Sciatic nerve (tissue), 2 donors: ENCODE measurements around the gene SCRN2. TPM values are rescaled to one million over a fixed set of nuclear protein-coding genes. Genes with fewer than 3 reads are reported as not detected.

Experiments used
- ATAC-seq: fragments of 200-7000 bp; cut with Tn5 transposase; one replicate; pipeline ENCODE4 v1.9.1; 2020; ENCODE audit warnings: mild to moderate bottlenecking, moderate library complexity
- DNase-seq: peaks from one replicate; pipeline ENCODE4 v3.0.0-alpha.2; 2020; ENCODE audit warnings: low spot score
- intact Hi-C: fragments of 100-400 bp; cut with DNase I; formaldehyde crosslinking; loops from one replicate; pipeline ENCODE4 v1.14.2; 2022
- total RNA-seq: library from RNA; stranded (reverse); fragmentation: NEBNext Ultra II Directional; extraction: Animal tissue kit (Norgen Biotek cat#: 25700); gene quantifications from one replicate; pipeline ENCODE4 v1.2.1, GENCODE V29; 2021
- donor health status: DM: no; HTN: no; CAD: no.
- donor health status: DM: no; HTN: no; CAD: no.

Gene SCRN2
- total RNA-seq, 1 donor from 2014 or later, result 39.4 TPM

- DNase-seq, result no peak
- intact Hi-C loops, result no loop called here
- ATAC-seq, result peak; percentile 15
These were observed 9.1 kb downstream of the SCRN2 start for GRCh38 chr17:47831934-47832327.

DNA sequence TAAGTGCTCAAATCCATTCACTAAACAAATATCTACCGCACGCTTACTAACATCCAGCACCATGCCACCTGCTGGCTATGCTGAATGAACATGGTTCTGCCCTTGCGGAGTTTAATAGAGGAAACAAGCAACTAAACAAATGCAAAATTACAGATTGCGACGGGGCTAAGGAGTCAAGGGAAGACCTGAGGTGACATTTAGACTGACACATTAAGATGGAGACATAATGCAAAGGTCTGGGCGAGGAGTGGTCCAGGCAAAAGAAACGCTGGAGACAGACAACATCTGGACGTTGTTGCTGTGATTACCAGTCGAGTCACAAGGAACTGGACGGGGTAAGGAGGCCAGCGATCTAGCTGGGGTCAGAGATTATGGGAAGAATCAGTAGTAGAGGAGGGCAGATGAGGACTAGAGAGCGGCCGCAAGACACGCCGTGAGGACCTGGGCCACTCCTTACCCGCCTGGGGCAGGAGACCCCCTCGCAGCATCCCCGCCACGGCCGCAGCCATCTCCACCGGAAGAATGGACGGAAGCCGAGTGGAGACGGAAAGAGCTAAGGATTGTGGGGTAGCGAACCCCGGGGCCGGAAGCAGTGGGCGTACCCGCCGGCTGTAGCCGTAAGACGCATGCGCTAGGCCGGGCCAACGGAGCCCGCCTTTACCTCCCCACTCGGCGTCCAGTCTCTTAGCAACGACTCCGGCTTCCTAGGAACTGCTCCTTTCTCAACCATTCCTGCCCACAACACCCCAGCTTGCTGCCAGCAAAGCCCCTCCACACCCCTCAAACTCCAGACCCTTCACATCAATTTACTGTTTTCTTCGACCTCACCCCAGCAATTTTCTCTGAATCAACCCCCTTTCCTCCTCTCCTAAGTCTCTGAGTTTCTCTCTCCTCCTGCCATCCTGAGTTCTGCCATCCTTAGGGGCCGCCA lies 9.8 kb downstream of the SCRN2 start, which contains the start of the genes LRRC46 and MRPL10:
Gene LRRC46, plus strand, starts transcription at position 668 of the 931 bp plus-strand sequence. CDS start 320 bp downstream, outside the sequence.
Gene MRPL10, minus strand, starts transcription at position 539 of the 931 bp plus-strand sequence. Its CDS starts 30 bp downstream, at position 509.
- DNase-seq (peak; percentile 96), ATAC-seq (peak; percentile 99)
- intact Hi-C loops, result no loop called here

GRCh38 chr17:47830396-47831002 lies 10.6 kb downstream of the SCRN2 start:
- ATAC-seq (no peak), DNase-seq (no peak)
- intact Hi-C loops, result no loop called here

GRCh38 chr17:47829870-47830269 lies 11.2 kb downstream of the SCRN2 start:
- no peak for ATAC-seq
- no peak for DNase-seq
- intact Hi-C loops, result no loop called here

DNA sequence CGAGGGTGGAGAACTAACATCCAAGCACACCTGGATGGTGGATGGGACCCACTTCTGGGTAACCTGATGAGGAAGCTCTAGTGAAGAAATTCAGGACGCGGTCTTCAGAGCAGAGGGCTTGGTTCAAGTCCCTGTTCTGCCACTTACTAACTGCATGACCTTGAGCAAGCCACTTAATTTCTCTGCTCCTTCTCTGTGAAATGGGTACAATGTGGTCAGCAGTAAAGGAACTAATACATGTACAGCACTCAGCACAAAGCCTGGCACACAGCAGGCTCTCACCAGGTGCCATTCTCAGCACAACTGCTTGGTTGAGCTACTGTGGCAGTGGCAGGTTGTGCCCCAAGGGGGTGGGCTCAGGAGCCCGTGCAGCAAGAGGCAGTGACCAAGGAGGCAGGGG lies 17.6 kb downstream of the SCRN2 start:
- intact Hi-C loops, result no loop called here
- ATAC-seq (no peak), DNase-seq (no peak)

- DNase-seq (no peak), ATAC-seq (no peak)
- intact Hi-C loops, result no loop called here
These were observed 18.3 kb downstream of the SCRN2 start for GRCh38 chr17:47822785-47823184.

DNA sequence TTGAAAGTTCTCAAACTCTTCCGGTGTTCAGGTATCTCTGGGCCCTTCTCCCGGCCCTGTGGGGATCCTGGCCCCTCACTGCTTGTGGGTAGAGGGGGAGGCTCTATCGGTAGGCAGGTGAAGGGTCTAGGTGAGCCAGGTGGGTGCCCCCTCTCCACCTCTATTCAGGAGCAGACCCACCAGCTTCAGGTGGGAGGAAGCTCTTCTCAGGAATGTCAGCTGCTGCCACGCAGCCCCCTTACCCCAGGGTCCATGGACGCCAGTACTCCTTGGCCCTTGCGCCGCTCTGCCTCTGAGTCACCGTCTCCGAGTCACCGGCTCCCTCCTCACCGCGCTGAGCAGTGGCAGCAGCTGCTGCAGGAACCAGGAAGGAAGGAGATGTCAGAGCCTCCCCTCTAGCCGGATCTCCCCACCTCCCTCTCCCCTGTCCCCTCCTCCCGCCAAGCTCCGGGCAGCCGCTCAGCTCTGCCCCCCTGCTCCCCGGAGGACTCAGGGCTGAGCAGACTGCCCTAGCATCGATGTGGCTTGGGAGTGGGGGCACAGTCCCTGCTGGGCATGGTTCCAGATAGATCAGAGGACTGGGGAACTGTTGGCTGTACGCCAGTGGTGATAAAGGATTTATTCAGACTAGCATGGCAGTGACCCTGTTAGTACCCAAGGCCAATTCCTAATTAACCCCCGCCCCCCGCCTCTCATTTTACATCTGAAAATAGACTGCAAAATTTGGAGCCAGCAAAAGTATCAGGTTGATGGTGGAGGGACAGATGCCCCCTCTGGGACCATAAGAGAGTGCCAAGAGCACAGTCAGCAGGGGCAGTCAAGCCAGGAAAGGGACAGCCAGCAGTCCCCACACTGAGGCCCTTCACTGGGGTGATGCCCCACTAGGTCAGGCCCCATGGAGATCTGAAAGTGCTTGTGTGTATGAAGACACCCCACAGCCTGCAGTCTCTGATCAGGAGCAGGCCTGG lies 19.4 kb downstream of the SCRN2 start, which contains the start of gene OSBPL7:
Gene OSBPL7, minus strand, starts transcription at position 371 of the 968 bp plus-strand sequence. CDS start 1,516 bp downstream, outside the sequence.
- intact Hi-C loops, result no loop called here
- DNase-seq (peak; percentile 79), ATAC-seq (peak; percentile 89)

DNA sequence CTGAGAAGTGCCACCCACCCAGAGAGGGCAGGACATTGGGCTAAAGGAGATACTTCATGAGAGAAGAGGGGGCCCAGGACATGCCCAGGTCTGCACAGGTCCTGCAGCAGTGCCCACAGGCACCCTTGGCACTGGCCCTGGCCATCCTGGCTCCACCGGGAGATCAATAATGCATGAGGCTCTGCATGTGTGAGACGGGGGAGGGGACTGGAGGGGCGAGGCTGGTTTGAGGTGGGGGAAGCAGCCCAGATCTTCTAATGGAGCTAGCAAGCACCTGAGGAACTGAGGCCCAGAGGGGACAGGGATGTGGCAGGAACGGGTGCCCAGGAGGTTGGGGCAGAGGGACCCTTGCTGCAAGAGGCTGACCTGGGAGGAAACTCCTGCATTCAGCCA lies 20.0 kb downstream of the SCRN2 start:
- ATAC-seq, result no peak
- DNase-seq, result no peak
- intact Hi-C loops, result no loop called here

- ATAC-seq (no peak), DNase-seq (no peak)
- intact Hi-C loops, result no loop called here
These were observed 20.9 kb downstream of the SCRN2 start for GRCh38 chr17:47820033-47820789.

- no peak for DNase-seq
- ATAC-seq, result no peak
- intact Hi-C loops, result no loop called here
These were observed 21.6 kb downstream of the SCRN2 start for GRCh38 chr17:47819475-47819874.

- DNase-seq (no peak), ATAC-seq (no peak)
- intact Hi-C loops, result no loop called here
These were observed 22.9 kb downstream of the SCRN2 start for GRCh38 chr17:47818002-47818695.

DNA sequence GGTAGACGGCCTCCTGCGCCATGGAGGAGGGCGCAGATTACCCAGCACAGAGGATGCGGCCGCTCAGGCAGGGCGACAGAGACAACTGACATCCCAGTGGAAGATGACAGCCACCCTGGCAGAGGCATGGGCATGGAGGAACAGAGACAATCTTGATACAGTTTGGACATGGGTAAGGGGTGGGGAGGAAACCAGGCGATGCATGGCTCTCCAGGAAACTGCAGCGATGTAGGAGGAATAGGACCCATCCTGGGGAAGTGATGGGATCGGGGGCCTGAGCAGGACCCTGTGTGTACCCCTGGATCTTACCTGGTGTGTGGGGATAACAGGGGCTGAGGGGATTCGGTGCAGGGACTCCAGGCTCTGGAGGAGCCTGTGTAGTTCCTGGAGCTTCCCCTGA lies 24.1 kb downstream of the SCRN2 start:
- intact Hi-C loops, result no loop called here
- no peak for DNase-seq
- no peak for ATAC-seq

GRCh38 chr17:47816111-47816735 lies 24.9 kb downstream of the SCRN2 start:
- intact Hi-C loops, result no loop called here
- ATAC-seq (no peak), DNase-seq (no peak)

DNA sequence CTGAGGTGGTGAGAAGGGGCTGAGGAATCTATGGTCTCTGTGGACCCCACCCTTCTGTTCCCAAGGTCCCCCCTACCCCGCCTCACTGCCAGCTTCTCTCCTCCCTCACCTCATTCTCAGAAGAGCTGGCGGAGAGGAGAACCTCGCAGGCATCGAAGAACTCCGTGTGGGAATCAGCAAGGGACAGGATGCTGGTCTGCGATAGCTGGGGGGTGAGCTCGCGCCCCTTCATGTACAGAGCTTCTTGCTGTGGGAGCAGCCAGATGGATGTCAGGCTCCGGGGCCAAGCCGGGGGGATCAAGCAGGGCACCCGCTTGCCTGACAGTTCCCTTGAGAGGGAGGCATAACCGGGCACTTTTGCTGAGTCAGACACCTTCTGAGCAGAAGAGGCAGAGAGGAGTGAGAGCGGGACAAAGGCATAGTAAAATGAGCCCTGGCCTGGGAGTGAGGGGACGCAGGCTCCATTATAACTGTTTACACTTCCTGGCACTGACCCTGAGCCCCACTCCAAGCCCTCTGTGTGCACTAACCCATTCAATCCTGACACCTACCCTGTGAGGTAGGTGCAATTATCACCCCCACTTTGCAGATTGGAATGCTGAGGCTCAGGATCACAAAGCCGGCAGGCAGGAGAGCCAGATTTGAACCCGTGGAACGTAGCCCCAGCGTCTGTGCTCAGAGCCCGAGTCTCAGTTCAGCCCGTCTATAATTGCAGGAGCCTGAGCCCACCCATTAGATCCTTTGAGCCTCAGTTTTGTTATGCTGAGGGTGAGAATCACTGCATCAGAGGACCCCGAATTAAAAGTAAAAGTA lies 25.8 kb downstream of the SCRN2 start:
- ATAC-seq (no peak), DNase-seq (peak; percentile 50)
- intact Hi-C loops, result no loop called here

DNA sequence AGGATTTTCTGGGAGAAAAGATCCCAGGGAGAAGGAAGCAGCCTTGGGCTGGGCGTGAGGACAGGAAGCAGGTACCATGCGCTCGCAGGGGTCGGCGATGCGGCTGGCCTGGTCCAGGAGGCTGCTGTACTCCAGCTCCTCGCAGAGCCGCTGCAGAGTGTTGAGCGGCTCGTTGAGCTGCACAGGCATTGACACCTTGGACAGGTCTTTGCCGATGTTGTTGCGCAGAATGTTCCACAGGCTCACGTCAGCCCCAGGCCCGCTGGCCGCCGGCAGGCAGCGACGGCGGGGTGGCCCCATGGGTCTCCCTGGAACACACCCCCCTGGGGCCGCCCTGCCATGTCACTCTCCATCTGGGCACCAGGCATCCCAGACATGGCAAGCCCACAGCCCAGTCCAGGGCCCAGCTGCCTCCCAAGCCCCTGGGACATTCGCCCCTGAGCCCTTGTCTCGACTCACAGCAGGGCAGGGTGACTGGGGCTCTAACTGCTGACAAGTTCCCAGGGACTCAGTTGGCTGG lies 27.5 kb downstream of the SCRN2 start:
- DNase-seq, result peak; percentile 54
- ATAC-seq, result no peak
- intact Hi-C loops, result no loop called here

- DNase-seq, result peak; percentile 52
- intact Hi-C loops, result no loop called here
- ATAC-seq, result no peak
These were observed 28.0 kb downstream of the SCRN2 start for GRCh38 chr17:47813077-47813476.
